Stimulated activated CD4-positive, alpha-beta T cell treated with anti-CD3 and anti-CD28 coated beads, TNF-alpha, amount 100 ng/mL, for 24 hours (primary cell): Measurements from ENCODE around the gene TMC7.
"Not testable (repeated sequence)": the region's sequence is repeated elsewhere in the genome, so short reads cannot be mapped to it uniquely, and the experiment has no call there.

ENCODE experiments used
- DNase-seq, 3 experiments: peaks; one replicate each; pipeline ENCODE4 v3.0.0-alpha.2; 2020; ENCODE audit warnings: low read depth in 3 of 3

Gene TMC7

GRCh38 chr16:18979936-18980335 lies 3.8 kb upstream of the TMC7 start:
- DNase-seq, result no peak

GRCh38 chr16:18984435-18985005 lies 786 bp downstream of the TMC7 start:
- no peak for DNase-seq

GRCh38 chr16:18985256-18985655 lies 1.5 kb downstream of the TMC7 start:
- DNase-seq, result not testable (repeated sequence)

- not testable (repeated sequence) for DNase-seq
These were observed 8.0 kb downstream of the TMC7 start for GRCh38 chr16:18991731-18992130.

GRCh38 chr16:18993531-18993930 lies 9.8 kb downstream of the TMC7 start:
- DNase-seq, result not testable (repeated sequence)

GRCh38 chr16:18994181-18994580 lies 10.4 kb downstream of the TMC7 start:
- not testable (repeated sequence) for DNase-seq

GRCh38 chr16:18995406-18995805 lies 11.7 kb downstream of the TMC7 start:
- DNase-seq, result not testable (repeated sequence)

- DNase-seq, result not testable (repeated sequence)
These were observed 12.8 kb downstream of the TMC7 start for GRCh38 chr16:18996536-18996935.

- not testable (repeated sequence) for DNase-seq
These were observed 13.3 kb downstream of the TMC7 start for GRCh38 chr16:18997001-18997400.

- DNase-seq, result no peak
These were observed 15.3 kb downstream of the TMC7 start for GRCh38 chr16:18999045-18999393.

GRCh38 chr16:19001788-19002187 lies 18.1 kb downstream of the TMC7 start:
- DNase-seq, result no peak

- no peak for DNase-seq
These were observed 20.2 kb downstream of the TMC7 start for GRCh38 chr16:19003935-19004334.

- DNase-seq, result no peak
These were observed 22.1 kb downstream of the TMC7 start for GRCh38 chr16:19005561-19006445.

GRCh38 chr16:19006446-19007315 lies 22.9 kb downstream of the TMC7 start:
- no peak for DNase-seq

GRCh38 chr16:19008245-19009169 lies 24.8 kb downstream of the TMC7 start:
- DNase-seq, result no peak

GRCh38 chr16:19011169-19011731 lies 27.5 kb downstream of the TMC7 start:
- no peak for DNase-seq

GRCh38 chr16:19014461-19014860 lies 30.7 kb downstream of the TMC7 start:
- no peak for DNase-seq

GRCh38 chr16:19017179-19017578 lies 33.4 kb downstream of the TMC7 start:
- no peak for DNase-seq

GRCh38 chr16:19020689-19021088 lies 37.0 kb downstream of the TMC7 start:
- DNase-seq, result no peak

GRCh38 chr16:19021747-19022146 lies 38.0 kb downstream of the TMC7 start:
- DNase-seq, result no peak

GRCh38 chr16:19027416-19027815 lies 43.7 kb downstream of the TMC7 start:
- DNase-seq, result no peak
